Measurements from ENCODE around the gene CYP4V2. TPM values are rescaled to one million over a fixed set of nuclear protein-coding genes. Genes with fewer than 3 reads are reported as not detected.

Gene CYP4V2
- total RNA-seq, 4 donors from 2014 or later, result 4.3 to 14.7 (median 4.8) TPM

- no peak for DNase-seq (ENCODE audit: low spot score in 2 of 2)
- WGBS, 2 donors, result 88 to 92% methylated on average over 12 of the region's 12 CpGs
- no peak overlapping the region for H3K4me3 ChIP-seq (ENCODE audit: low read depth, poor library complexity, severe bottlenecking)
- no peak for TF ChIP-seq POLR2A (IDR thresholded peaks at IDR 0.05)
- TF ChIP-seq CTCF (IDR thresholded peaks at IDR 0.05), result no peak
- intact Hi-C loops (cut with DNase I; ENCODE audit: low total_unique reads), result no loop called here
Measured at GRCh38 chr4:186258216-186258811, 66.9 kb downstream of the CYP4V2 start.

- 76 to 77% methylated on average over 6 of the region's 6 CpGs for WGBS, 2 donors
- no peak for DNase-seq (ENCODE audit: low spot score in 2 of 2)
- no peak overlapping the region for H3K4me3 ChIP-seq (ENCODE audit: low read depth, poor library complexity, severe bottlenecking)
- intact Hi-C loops (cut with DNase I; ENCODE audit: low total_unique reads), result no loop called here
- TF ChIP-seq POLR2A (IDR thresholded peaks at IDR 0.05), result no peak
- TF ChIP-seq CTCF (IDR thresholded peaks at IDR 0.05), result no peak
Measured at GRCh38 chr4:186260117-186260503, 68.7 kb downstream of the CYP4V2 start.

Other genes starting within 250 kb of the CYP4V2 start
- 1 to 10 TPM; 3.8 to 6.4 (median 5.2) TPM for gene TLR3, start 122.4 kb upstream of the CYP4V2 start, total RNA-seq
- gene FAM149A, start 86.9 kb upstream of the CYP4V2 start, total RNA-seq, result 1 to 10 TPM in 3 of 4 donors, under 1 TPM in 1; 0.59 to 4.7 (median 2.7) TPM
- gene KLKB1, start 35.9 kb downstream of the CYP4V2 start, total RNA-seq, result under 1 TPM in 1 of 4 donors, not detected in 3; 0.26 TPM
- not detected for gene F11, start 74.6 kb downstream of the CYP4V2 start, total RNA-seq

Measured in lower leg skin (tissue), 4 donors.